Stimulated activated CD8-positive, alpha-beta memory T cell treated with anti-CD3 and anti-CD28 coated beads, Interleukin-15, amount 100 ng/mL, for 4 hours (primary cell): ENCODE data around the gene PRH2.

Experiments used
- DNase-seq, 2 donors: peaks; one replicate each; pipeline ENCODE4 v3.0.0-alpha.2; 2020; ENCODE audit warnings: low read depth in 2 of 2

The PRH2 gene

GRCh38 chr12:10960211-10960610, 31.2 kb downstream of the PRH2 start:
- no peak for DNase-seq

- DNase-seq: no peak
Measured at GRCh38 chr12:10965476-10965875, 36.4 kb downstream of the PRH2 start.

- no peak for DNase-seq
Measured at GRCh38 chr12:10966314-10966713, 37.3 kb downstream of the PRH2 start.

GRCh38 chr12:10967409-10967808, 38.4 kb downstream of the PRH2 start:
- no peak for DNase-seq

- DNase-seq: no peak
Measured at GRCh38 chr12:10968765-10969456, 39.9 kb downstream of the PRH2 start.

GRCh38 chr12:10974965-10975364, 45.9 kb downstream of the PRH2 start:
- no peak for DNase-seq

GRCh38 chr12:10982244-10982643, 53.2 kb downstream of the PRH2 start:
- peak in 1 of 2 donors; percentile 21 for DNase-seq
